ENCODE data around the gene PDE11A.

Gene PDE11A

DNA sequence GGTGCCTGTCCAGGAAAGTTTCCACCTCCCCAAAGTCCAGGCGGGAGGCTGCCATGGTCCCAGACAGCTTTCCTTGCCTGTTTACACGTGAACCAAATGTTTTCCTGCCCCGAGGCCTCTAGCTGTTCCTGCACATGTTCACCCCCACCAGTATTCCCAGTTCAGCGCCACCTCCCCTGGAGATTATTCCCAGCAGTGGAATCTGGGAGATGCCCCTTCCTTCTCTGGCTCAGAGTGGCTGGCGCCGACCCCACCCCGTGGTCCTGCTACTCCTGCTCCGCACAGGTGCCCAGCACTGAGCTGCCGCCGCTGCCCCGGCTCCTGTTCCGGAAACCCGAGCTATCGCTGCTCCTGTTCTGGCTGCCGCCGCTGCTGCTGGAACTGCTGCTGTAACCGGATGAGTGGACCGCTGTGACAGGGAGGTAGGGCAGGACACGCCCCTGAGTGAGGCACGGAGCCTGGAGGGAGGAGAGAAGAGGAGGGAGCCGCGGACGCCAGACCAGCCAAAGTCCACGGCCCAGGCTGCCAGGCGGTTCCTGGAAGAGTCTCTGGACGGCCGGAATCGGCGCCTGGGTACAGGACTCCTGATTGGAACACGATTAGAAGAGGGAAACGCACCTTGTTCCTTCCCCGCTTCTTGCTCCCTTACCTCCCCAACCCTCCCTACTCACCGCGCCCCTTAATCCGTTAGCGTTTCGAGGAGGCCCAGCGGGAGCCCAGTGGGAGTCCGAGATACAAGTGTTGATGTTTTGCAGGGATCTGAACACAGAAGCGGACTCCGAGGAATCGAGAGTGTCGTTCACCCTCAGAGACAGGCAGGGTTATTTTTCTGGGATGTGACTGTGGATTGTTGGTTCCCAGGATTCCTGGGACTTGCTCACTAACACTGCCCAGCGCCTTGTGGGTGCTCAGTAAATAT is at the start of gene PDE11A:
TSS of gene PDE11A (minus strand) at position 395 of the 919 bp plus-strand sequence. CDS start at position 55, 340 bp downstream.
- Histone ChIP-seq H3K4me1 (ENCODE audit: control insufficient read depth in 2 of 2, insufficient read depth in 2 of 2, low read length in 2 of 2) (peaks cover 5 to 24% of the 10 kb centered on the region in 2 donors), H3K27me3 (ENCODE audit: control insufficient read depth in 2 of 2, insufficient read depth in 2 of 2, low read length in 2 of 2) (no peaks in the 10 kb centered on the region), H3K27ac (ENCODE audit: low read depth in 2 of 2, low read length in 2 of 2) (peak within 1 kb of the TSS; percentile 75 to 86), H3K9me3 (ENCODE audit: control insufficient read depth in 2 of 2, low read length in 2 of 2) (no peaks in the 10 kb centered on the region), H3K36me3 (ENCODE audit: control insufficient read depth in 2 of 2, insufficient read depth in 2 of 2, low read length in 2 of 2) (no peaks in the 10 kb centered on the region), H3K4me3 (ENCODE audit: low read length in 2 of 2) (peak within 1 kb of the TSS; percentile 65 to 71), H3K9ac (ENCODE audit: low read depth in 1 of 2, low read length in 2 of 2) (peak within 1 kb of the TSS; percentile 35 to 68)

DNA sequence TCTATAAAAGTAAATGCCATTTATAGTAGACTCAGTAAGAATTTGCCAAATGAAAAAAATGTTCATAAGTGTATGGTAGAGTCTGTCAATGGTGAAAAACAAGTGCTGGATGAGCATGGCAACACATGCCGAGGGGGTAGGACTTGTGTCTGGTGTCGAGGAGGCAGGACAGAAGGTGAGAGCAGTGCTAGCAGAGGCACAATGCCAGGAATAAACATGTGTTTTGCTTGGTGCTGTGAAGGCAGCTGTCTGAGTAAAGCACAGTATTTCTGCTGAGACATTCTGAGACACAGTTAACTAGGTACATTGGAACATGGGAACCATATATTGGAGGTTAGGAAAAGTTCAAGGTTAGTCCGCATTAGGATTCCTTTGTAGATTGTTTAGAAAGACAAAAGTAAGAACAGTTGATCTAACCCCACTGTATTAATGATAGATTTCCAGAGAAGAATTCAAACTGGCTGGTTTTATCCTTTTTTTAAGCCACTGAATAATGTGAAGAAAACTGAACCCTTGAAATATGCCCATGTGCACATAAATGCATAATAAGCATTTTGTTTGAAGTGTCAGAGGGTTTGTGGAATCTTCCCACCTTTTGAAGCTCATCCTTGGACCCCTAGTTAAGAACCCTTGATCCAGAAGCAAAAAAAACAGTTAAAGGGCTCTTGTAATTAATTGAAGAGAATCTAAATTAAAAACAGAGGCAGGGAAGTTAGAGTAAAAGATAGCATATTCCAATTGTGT is 46.8 kb upstream of the PDE11A start:
- Histone ChIP-seq H3K27me3 (ENCODE audit: control insufficient read depth in 2 of 2, insufficient read depth in 2 of 2, low read length in 2 of 2) (no peaks in the 10 kb centered on the region), H3K36me3 (ENCODE audit: control insufficient read depth in 2 of 2, insufficient read depth in 2 of 2, low read length in 2 of 2) (peaks cover 27 to 30% of the 10 kb centered on the region in 2 donors), H3K9ac (ENCODE audit: low read depth in 1 of 2, low read length in 2 of 2) (no peak overlapping the region), H3K27ac (ENCODE audit: low read depth in 2 of 2, low read length in 2 of 2) (no peak overlapping the region), H3K9me3 (ENCODE audit: control insufficient read depth in 2 of 2, low read length in 2 of 2) (no peaks in the 10 kb centered on the region), H3K4me3 (ENCODE audit: low read length in 2 of 2) (no peak overlapping the region), H3K4me1 (ENCODE audit: control insufficient read depth in 2 of 2, insufficient read depth in 2 of 2, low read length in 2 of 2) (no peaks in the 10 kb centered on the region)

DNA sequence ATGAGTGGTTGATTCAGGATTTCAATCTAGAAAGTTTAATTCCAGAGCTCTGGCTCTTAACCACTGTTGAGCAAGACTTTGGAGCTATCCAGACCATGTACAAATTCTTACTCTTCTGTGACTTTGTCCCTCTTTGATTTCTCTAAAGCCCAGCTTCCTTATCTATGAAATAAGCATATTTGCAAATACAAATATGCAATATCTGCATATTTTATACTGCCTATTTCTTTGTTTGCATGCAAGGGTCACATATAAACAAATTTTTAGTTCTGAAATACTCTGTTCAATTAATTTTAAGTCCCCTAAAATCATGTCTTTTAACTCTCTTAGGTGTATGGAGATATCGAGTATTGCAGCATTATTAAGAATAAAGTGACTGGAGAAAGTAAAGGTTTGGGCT is 45.1 kb upstream of the PDE11A start:
- no peak overlapping the region for H3K9ac ChIP-seq (ENCODE audit: low read depth in 1 of 2, low read length in 2 of 2)
- H3K27ac ChIP-seq (ENCODE audit: low read depth in 2 of 2, low read length in 2 of 2) = no peak overlapping the region
- peaks cover 0 to 7% of the 10 kb centered on the region in 2 donors for H3K4me1 ChIP-seq (ENCODE audit: control insufficient read depth in 2 of 2, insufficient read depth in 2 of 2, low read length in 2 of 2)
- H3K9me3 ChIP-seq (ENCODE audit: control insufficient read depth in 2 of 2, low read length in 2 of 2) = no peaks in the 10 kb centered on the region
- H3K4me3 ChIP-seq (ENCODE audit: low read length in 2 of 2) = no peak overlapping the region
- H3K27me3 ChIP-seq (ENCODE audit: control insufficient read depth in 2 of 2, insufficient read depth in 2 of 2, low read length in 2 of 2) = no peaks in the 10 kb centered on the region
- peaks cover 18 to 19% of the 10 kb centered on the region in 2 donors for H3K36me3 ChIP-seq (ENCODE audit: control insufficient read depth in 2 of 2, insufficient read depth in 2 of 2, low read length in 2 of 2)

DNA sequence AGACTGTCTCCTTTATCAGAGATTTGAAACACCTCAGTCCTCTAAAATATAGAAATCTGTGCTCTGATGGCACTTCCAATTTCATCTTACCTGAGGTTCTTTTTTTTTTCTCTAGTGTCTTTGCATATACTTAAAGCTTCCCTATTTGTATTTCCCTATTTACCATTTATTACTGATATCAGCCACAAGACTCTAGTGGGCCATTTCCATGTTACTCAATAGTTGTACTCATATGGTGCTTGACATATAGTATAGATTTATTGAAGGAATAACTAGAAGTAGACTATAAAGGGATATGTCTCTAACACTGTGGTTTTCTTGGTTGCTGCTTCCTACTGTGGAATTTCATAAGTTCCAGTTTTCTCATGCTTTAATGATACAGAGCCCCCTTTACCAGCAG is 42.7 kb upstream of the PDE11A start:
- Histone ChIP-seq H3K27ac (ENCODE audit: low read depth in 2 of 2, low read length in 2 of 2) (no peak overlapping the region), H3K9ac (ENCODE audit: low read depth in 1 of 2, low read length in 2 of 2) (no peak overlapping the region), H3K4me3 (ENCODE audit: low read length in 2 of 2) (no peak overlapping the region), H3K4me1 (ENCODE audit: control insufficient read depth in 2 of 2, insufficient read depth in 2 of 2, low read length in 2 of 2) (peaks cover 0 to 7% of the 10 kb centered on the region in 2 donors), H3K36me3 (ENCODE audit: control insufficient read depth in 2 of 2, insufficient read depth in 2 of 2, low read length in 2 of 2) (peaks cover 6 to 8% of the 10 kb centered on the region in 2 donors), H3K27me3 (ENCODE audit: control insufficient read depth in 2 of 2, insufficient read depth in 2 of 2, low read length in 2 of 2) (no peaks in the 10 kb centered on the region), H3K9me3 (ENCODE audit: control insufficient read depth in 2 of 2, low read length in 2 of 2) (no peaks in the 10 kb centered on the region)

DNA sequence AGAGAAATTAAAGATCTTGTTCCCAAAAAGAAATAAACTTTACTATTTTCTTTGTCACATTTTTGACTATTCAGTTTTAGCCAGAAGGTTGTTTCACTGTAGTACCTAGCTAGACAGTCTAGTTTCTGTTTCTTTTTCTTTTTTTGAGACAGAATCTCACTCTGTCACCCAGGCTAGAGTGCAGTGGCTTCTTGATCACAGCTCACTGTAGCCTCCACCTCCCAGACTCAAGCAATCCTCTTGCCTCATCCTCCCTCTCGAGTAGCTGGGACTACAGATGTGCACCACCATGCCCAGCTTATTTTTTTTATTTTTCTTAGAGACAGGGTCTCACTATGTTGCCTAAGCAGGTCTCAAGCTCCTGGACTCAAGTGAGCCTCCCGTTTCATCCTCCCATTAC is 41.9 kb upstream of the PDE11A start:
- Histone ChIP-seq H3K9ac (ENCODE audit: low read depth in 1 of 2, low read length in 2 of 2) (no peak overlapping the region), H3K4me1 (ENCODE audit: control insufficient read depth in 2 of 2, insufficient read depth in 2 of 2, low read length in 2 of 2) (peaks cover 0 to 7% of the 10 kb centered on the region in 2 donors), H3K9me3 (ENCODE audit: control insufficient read depth in 2 of 2, low read length in 2 of 2) (no peaks in the 10 kb centered on the region), H3K27me3 (ENCODE audit: control insufficient read depth in 2 of 2, insufficient read depth in 2 of 2, low read length in 2 of 2) (no peaks in the 10 kb centered on the region), H3K4me3 (ENCODE audit: low read length in 2 of 2) (no peak overlapping the region), H3K27ac (ENCODE audit: low read depth in 2 of 2, low read length in 2 of 2) (no peak overlapping the region), H3K36me3 (ENCODE audit: control insufficient read depth in 2 of 2, insufficient read depth in 2 of 2, low read length in 2 of 2) (peaks cover 6 to 8% of the 10 kb centered on the region in 2 donors)

DNA sequence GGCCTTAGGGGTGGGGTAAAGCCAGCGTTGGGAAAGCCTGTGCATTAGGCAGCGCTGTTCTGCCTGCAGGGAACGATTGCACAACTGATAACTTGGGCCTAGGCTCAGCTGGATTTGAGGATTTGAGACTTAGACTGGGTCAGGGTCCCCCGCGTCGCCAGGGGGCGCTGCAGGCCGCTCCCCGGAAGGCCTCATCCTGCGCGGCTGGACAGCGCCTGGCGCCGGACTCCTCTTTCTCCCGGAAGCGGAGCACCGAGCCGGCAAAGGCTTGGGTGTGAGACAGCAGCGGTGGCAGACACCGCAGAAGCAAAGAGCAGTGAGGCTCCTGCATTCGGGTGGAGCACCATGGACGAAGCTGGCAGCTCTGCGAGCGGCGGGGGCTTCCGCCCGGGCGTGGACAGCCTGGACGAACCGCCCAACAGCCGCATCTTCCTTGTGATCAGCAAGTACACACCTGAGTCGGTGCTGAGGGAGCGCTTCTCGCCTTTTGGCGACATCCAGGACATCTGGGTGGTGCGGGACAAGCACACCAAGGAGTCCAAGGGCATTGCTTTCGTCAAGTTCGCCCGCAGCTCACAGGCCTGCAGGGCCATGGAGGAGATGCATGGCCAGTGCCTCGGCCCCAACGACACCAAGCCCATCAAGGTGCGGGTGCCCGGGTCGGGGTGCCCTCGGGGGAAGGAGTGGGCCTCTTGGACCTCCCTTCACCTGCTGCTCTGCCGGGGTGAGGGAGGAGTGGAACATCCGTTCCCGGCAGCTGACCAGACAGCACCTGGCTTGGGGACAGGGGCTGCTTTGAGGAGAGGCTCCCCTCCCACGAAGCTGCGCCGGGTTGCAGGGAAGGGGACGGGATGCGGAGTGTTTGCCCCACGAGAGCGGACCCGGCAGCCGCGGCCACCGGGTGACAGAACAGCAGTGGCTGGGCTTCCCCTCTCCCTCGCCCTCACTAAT is 39.9 kb upstream of the PDE11A start, which contains the start of gene RBM45:
TSS of gene RBM45 (plus strand) at position 236 of the 951 bp plus-strand sequence. CDS start at position 346, 110 bp downstream.
- peaks cover 0 to 7% of the 10 kb centered on the region in 2 donors for H3K4me1 ChIP-seq (ENCODE audit: control insufficient read depth in 2 of 2, insufficient read depth in 2 of 2, low read length in 2 of 2)
- peak within 1 kb of the TSS; percentile 75 to 91 for H3K9ac ChIP-seq (ENCODE audit: low read depth in 1 of 2, low read length in 2 of 2)
- H3K9me3 ChIP-seq (ENCODE audit: control insufficient read depth in 2 of 2, low read length in 2 of 2) = no peaks in the 10 kb centered on the region
- peak within 1 kb of the TSS; percentile 76 to 86 for H3K27ac ChIP-seq (ENCODE audit: low read depth in 2 of 2, low read length in 2 of 2)
- H3K36me3 ChIP-seq (ENCODE audit: control insufficient read depth in 2 of 2, insufficient read depth in 2 of 2, low read length in 2 of 2) = peaks cover 5 to 6% of the 10 kb centered on the region in 2 donors
- H3K4me3 ChIP-seq (ENCODE audit: low read length in 2 of 2) = peak within 1 kb of the TSS; percentile 71 to 98
- no peaks in the 10 kb centered on the region for H3K27me3 ChIP-seq (ENCODE audit: control insufficient read depth in 2 of 2, insufficient read depth in 2 of 2, low read length in 2 of 2)

DNA sequence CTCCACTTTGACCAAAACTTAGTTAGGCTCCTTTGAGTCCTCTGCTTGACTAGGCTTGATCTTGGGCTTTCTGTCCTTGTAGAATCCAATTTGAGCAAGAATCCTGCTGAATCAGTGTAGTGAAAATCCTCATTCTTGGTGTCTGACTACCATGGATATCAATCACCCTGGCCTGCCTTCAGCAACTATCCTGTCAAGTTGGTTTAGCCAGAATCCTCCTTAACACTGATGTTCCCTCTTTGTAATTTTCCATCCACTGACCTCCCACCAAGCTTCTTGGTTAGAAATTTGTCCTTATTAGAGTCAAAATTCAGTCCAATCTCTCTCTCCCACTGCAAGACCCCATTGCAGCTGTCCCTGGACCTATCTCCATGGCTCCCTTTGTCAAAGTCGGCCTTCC is 39.2 kb upstream of the PDE11A start:
- Histone ChIP-seq H3K27me3 (ENCODE audit: control insufficient read depth in 2 of 2, insufficient read depth in 2 of 2, low read length in 2 of 2) (no peaks in the 10 kb centered on the region), H3K9me3 (ENCODE audit: control insufficient read depth in 2 of 2, low read length in 2 of 2) (no peaks in the 10 kb centered on the region), H3K4me1 (ENCODE audit: control insufficient read depth in 2 of 2, insufficient read depth in 2 of 2, low read length in 2 of 2) (peaks cover 0 to 7% of the 10 kb centered on the region in 2 donors), H3K4me3 (ENCODE audit: low read length in 2 of 2) (peak overlapping the region in 1 of 2 donors; percentile 98), H3K27ac (ENCODE audit: low read depth in 2 of 2, low read length in 2 of 2) (no peak overlapping the region), H3K36me3 (ENCODE audit: control insufficient read depth in 2 of 2, insufficient read depth in 2 of 2, low read length in 2 of 2) (peaks cover 3 to 5% of the 10 kb centered on the region in 2 donors), H3K9ac (ENCODE audit: low read depth in 1 of 2, low read length in 2 of 2) (no peak overlapping the region)

DNA sequence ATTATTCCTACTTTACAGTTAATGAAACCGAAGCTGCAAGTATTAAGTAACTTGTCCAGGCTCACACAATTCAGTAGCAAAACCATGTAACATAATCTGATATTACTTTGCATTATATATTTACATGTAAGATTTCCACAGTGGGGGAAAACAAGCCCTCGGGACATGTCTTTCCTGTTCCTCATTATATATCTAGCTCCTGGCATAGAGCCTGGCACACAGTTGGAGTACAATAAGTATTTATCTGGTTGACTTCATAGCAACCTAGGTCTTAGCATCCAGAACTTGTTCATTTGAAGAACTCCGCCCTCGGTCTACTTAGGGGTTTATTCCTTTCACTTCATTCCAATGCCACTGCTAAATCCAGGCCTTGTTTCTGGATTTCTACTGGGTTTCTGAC is 38.1 kb upstream of the PDE11A start:
- no peak overlapping the region for H3K27ac ChIP-seq (ENCODE audit: low read depth in 2 of 2, low read length in 2 of 2)
- no peaks in the 10 kb centered on the region for H3K9me3 ChIP-seq (ENCODE audit: control insufficient read depth in 2 of 2, low read length in 2 of 2)
- no peaks in the 10 kb centered on the region for H3K27me3 ChIP-seq (ENCODE audit: control insufficient read depth in 2 of 2, insufficient read depth in 2 of 2, low read length in 2 of 2)
- no peak overlapping the region for H3K4me3 ChIP-seq (ENCODE audit: low read length in 2 of 2)
- H3K9ac ChIP-seq (ENCODE audit: low read depth in 1 of 2, low read length in 2 of 2) = no peak overlapping the region
- peaks cover 0 to 2% of the 10 kb centered on the region in 2 donors for H3K36me3 ChIP-seq (ENCODE audit: control insufficient read depth in 2 of 2, insufficient read depth in 2 of 2, low read length in 2 of 2)
- H3K4me1 ChIP-seq (ENCODE audit: control insufficient read depth in 2 of 2, insufficient read depth in 2 of 2, low read length in 2 of 2) = peaks cover 0 to 7% of the 10 kb centered on the region in 2 donors

DNA sequence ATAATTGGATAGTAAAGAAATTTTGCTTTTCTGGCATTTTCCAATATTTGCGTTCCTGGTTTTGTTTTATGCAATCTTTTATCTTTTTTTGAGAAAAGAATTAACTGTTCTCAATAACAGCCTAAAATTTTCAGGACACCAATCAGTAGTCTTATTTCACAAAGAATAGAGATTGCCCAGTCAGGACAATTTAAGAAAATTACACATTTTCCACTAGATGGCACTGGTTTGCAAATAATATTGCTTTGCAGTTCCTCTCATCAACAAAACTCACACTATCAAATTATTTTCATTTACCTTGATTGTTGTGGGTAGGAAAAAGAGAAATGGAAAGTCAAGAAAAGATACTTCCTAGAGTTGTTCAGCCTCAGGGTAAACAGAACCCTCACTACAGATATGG is 37.2 kb upstream of the PDE11A start:
- no peak overlapping the region for H3K27ac ChIP-seq (ENCODE audit: low read depth in 2 of 2, low read length in 2 of 2)
- H3K9ac ChIP-seq (ENCODE audit: low read depth in 1 of 2, low read length in 2 of 2) = no peak overlapping the region
- no peak overlapping the region for H3K4me3 ChIP-seq (ENCODE audit: low read length in 2 of 2)

More for the DNA sequence above, 37.2 kb upstream of the PDE11A start:
- H3K36me3 ChIP-seq (ENCODE audit: control insufficient read depth in 2 of 2, insufficient read depth in 2 of 2, low read length in 2 of 2) = peaks cover 0 to 2% of the 10 kb centered on the region in 2 donors
- no peaks in the 10 kb centered on the region for H3K27me3 ChIP-seq (ENCODE audit: control insufficient read depth in 2 of 2, insufficient read depth in 2 of 2, low read length in 2 of 2)
- H3K9me3 ChIP-seq (ENCODE audit: control insufficient read depth in 2 of 2, low read length in 2 of 2) = no peaks in the 10 kb centered on the region
- peaks cover 0 to 7% of the 10 kb centered on the region in 2 donors for H3K4me1 ChIP-seq (ENCODE audit: control insufficient read depth in 2 of 2, insufficient read depth in 2 of 2, low read length in 2 of 2)

All from mucosa of rectum (tissue), 2 donors.